ENCODE measurements around the gene PLEKHG2. TPM values are rescaled to one million over a fixed set of nuclear protein-coding genes. Genes with fewer than 3 reads are reported as not detected.

Gene PLEKHG2
- total RNA-seq, 1 donor from 2014 or later, result 14.1 TPM

DNA sequence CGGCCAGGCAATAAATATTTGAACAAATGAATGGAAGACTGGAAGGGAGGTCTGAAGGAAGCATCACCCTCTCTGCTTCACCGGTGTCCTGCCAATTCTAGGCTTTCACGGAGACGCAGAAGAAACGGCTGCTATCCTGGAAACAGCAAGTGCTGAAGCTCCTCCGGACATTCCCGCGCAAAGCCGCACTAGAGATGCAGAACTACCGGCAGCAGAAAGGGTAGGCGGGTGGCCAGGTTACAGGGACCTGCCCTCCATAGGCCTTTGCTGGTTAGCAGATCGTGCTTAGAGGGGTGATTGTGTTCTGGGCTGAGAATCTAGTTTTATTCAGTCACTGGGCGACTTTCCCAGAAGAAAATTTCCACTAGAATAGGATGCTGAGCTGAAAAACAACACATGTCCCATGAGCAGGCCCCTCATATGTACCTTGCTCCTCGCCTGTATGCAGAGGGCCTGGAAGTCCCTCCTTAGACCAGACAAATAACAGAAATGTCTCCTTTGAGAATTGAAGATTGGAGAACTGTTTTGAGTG lies 32.5 kb upstream of the PLEKHG2 start:
- intact Hi-C loops (cut with micrococcal nuclease), result no loop called here
- no peak overlapping the region for H3K27ac ChIP-seq (replicated peaks)
- no peak for DNase-seq
- H3K4me3 ChIP-seq, result no peak overlapping the region
- no peaks in the 10 kb centered on the region for H3K4me1 ChIP-seq
- TF ChIP-seq, protein P1, sequence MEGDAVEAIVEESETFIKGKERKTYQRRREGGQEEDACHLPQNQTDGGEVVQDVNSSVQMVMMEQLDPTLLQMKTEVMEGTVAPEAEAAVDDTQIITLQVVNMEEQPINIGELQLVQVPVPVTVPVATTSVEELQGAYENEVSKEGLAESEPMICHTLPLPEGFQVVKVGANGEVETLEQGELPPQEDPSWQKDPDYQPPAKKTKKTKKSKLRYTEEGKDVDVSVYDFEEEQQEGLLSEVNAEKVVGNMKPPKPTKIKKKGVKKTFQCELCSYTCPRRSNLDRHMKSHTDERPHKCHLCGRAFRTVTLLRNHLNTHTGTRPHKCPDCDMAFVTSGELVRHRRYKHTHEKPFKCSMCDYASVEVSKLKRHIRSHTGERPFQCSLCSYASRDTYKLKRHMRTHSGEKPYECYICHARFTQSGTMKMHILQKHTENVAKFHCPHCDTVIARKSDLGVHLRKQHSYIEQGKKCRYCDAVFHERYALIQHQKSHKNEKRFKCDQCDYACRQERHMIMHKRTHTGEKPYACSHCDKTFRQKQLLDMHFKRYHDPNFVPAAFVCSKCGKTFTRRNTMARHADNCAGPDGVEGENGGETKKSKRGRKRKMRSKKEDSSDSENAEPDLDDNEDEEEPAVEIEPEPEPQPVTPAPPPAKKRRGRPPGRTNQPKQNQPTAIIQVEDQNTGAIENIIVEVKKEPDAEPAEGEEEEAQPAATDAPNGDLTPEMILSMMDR (IDR thresholded peaks at IDR 0.05; ENCODE audit: borderline replicate concordance), result no peak
- H3K36me3 ChIP-seq, result peaks cover 98% of the 10 kb centered on the region
- H3K9me3 ChIP-seq (replicated peaks), result no peaks in the 10 kb centered on the region
- no peaks in the 10 kb centered on the region for H3K27me3 ChIP-seq (ENCODE audit: low read depth)

DNA sequence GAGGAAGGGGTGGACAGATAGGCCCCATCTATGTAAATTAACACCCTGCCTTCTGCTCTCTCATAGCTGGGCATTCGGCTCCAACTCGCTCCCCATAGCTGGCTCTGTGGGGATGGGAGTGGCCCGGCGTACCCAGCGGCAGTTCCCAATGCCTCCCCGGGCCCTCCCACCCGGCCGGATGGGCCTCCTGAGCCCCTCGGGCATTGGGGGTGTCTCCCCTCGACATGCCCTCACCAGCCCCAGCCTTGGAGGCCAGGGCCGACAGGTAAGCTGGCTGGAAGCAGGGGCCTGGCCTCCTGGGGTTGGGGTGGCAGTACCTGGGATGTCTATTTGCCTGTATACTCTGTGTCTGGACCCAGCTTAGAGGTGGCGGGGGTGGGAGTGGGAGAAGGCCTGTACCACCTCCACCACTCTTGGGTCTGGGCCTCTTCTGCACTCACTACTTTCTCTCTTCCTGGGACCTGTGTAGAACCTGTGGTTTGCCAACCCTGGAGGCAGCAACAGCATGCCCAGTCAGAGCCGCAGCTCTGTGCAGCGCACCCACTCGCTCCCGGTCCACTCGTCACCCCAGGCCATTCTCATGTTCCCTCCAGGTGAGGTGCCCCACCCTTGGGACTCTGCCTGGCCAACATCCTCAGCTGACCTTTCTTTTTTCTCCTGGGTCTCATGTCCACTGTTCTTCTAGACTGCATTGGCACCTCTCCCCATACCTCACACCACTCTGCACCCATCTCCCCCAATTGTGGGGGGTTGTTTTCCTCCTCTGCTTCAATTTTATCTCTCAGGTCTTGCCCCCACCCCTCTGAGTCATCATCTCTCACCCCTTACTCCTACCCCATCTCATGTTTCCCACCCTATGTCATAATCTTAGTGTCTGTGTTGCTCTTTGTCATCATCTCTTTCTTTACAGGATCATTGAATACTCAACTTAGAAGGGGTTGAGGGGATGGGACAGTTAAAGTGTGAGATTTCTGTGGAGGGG lies 31.7 kb upstream of the PLEKHG2 start:
- Histone ChIP-seq H3K4me1 (no peaks in the 10 kb centered on the region), H3K36me3 (peaks cover 98% of the 10 kb centered on the region), H3K4me3 (no peak overlapping the region), H3K9me3 (replicated peaks) (no peaks in the 10 kb centered on the region), H3K27ac (replicated peaks) (no peak overlapping the region), H3K27me3 (ENCODE audit: low read depth) (no peaks in the 10 kb centered on the region)
- TF ChIP-seq, protein P1 (IDR thresholded peaks at IDR 0.05; ENCODE audit: borderline replicate concordance), result no peak
- intact Hi-C loops (cut with micrococcal nuclease), result no loop called here
- DNase-seq, result no peak

DNA sequence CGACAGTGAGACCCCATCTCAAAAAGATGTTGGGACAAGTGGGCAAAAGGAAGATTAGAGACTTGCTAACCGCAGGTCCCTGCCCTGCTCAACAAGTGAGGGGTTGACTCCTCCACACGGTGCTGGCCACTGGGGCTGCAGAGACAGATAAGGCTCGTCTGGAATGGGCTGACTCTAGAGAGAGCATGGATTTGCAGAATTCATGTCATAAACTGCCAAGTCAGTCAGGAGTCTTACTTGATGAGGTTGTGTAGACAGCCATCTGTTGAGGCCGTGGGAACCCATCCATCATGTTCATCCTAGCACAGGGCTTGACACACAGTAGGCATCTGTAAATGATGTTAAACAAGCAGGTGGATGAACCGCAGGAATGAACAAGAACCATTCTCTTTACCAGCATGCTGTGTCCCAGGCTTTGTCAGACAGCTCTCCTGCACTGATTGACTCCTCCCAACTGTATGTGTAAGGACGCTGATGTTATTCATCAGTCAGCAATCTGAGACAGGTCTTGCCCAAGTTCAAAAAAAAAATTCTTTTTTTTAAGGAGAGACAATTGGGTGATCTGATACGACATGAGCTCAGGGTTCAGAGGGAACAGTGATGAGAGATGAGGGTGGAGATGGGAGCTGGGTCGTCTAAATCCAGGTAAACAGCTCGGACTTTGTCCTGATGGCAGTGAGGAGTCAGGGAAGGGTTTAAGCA lies 30.4 kb upstream of the PLEKHG2 start:
- peaks cover 98% of the 10 kb centered on the region for H3K36me3 ChIP-seq
- H3K9me3 ChIP-seq (replicated peaks), result no peaks in the 10 kb centered on the region
- intact Hi-C loops (cut with micrococcal nuclease), result no loop called here
- no peaks in the 10 kb centered on the region for H3K4me1 ChIP-seq
- TF ChIP-seq, protein P1 (IDR thresholded peaks at IDR 0.05; ENCODE audit: borderline replicate concordance), result no peak
- DNase-seq, result no peak
- no peak overlapping the region for H3K27ac ChIP-seq (replicated peaks)
- H3K27me3 ChIP-seq (ENCODE audit: low read depth), result no peaks in the 10 kb centered on the region
- H3K4me3 ChIP-seq, result no peak overlapping the region

DNA sequence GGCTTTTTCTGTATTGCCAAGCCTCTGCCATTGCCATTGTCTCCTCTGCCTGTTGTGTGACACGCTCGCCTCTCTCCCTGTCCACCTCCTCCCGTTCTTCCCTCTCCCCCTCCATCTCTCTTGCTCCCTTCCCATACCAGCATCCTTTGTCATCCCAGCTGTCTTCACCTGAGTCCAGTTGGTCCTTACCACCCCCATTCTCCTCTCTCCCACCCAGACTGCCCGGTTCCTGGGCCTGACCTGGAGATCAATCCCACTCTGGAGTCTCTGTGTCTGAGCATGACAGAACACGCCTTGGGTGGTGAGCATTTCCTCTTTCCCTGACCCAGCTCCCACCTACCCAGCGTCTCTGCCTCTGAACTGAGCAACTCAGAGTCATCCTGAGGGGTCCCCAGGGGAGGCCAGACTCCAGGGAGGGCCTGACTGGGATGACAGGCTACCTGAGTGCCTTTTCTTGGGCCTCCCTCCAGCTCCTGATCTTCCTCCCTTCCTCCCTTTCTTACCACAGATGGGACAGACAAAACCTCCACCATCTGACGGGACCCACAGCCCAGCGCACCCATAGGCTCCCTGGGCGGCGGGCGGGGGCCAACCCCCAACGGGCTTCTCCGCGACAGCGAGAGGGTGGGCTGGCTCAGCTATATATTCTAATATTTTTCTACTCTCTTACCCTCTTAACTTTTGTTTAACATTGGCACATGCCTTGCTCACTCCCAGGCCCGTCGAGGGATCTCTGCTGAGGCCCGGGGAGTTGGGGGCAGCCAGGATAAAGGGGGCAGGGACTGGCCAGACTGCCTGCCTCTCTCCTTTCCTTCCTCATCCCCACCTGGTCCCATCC lies 29.3 kb upstream of the PLEKHG2 start:
- Histone ChIP-seq H3K27me3 (ENCODE audit: low read depth) (no peaks in the 10 kb centered on the region), H3K27ac (replicated peaks) (no peak overlapping the region), H3K4me3 (no peak overlapping the region), H3K36me3 (peaks cover 98% of the 10 kb centered on the region), H3K4me1 (no peaks in the 10 kb centered on the region), H3K9me3 (replicated peaks) (no peaks in the 10 kb centered on the region)
- intact Hi-C loops (cut with micrococcal nuclease), result no loop called here
- no peak for DNase-seq
- TF ChIP-seq, protein P1 (IDR thresholded peaks at IDR 0.05; ENCODE audit: borderline replicate concordance), result no peak

Data from left ventricle myocardium inferior (tissue), 1 donor.